WI38 (cell line): ENCODE data around the gene SS18.
"Not testable (repeated sequence)": the region's sequence is repeated elsewhere in the genome, so short reads cannot be mapped to it uniquely, and the experiment has no call there.

Experiments used
- H3K4me3 ChIP-seq: 2 replicates; pipeline ENCODE4 v1.5.1; 2011; ENCODE audit warnings: low read depth, mild to moderate bottlenecking, control low read depth, low read length
- CTCF ChIP-seq: IDR thresholded peaks from 2 replicates; pipeline ENCODE4 v1.5.1; 2012; ENCODE audit warnings: low read depth, mild to moderate bottlenecking, control low read depth, low read length

The SS18 gene

GRCh38 chr18:26090130-26091046, at the start of gene SS18:
SS18 (minus strand) TSS chr18:26090613; CDS start chr18:26090569, 44 bp downstream.
- H3K4me3 ChIP-seq, result peak within 1 kb of the TSS; percentile 95
- TF ChIP-seq CTCF, result no peak

- no peak for TF ChIP-seq CTCF
- H3K4me3 ChIP-seq, result no peak overlapping the region
Measured at GRCh38 chr18:26135548-26135947, 45.1 kb upstream of the SS18 start.

GRCh38 chr18:26134107-26134506, 43.7 kb upstream of the SS18 start:
- TF ChIP-seq CTCF, result no peak
- H3K4me3 ChIP-seq, result no peak overlapping the region

GRCh38 chr18:26133652-26134051, 43.2 kb upstream of the SS18 start, which contains the start of gene PSMA8:
PSMA8 (plus strand) TSS chr18:26133869; CDS start chr18:26133966, 97 bp downstream.
- no peak within 1 kb of the TSS for H3K4me3 ChIP-seq
- TF ChIP-seq CTCF, result no peak

- not testable (repeated sequence) for H3K4me3 ChIP-seq
Measured at GRCh38 chr18:26128192-26128591, 37.8 kb upstream of the SS18 start.

- H3K4me3 ChIP-seq, result no peak overlapping the region
- no peak for TF ChIP-seq CTCF
Measured at GRCh38 chr18:26127786-26128185, 37.4 kb upstream of the SS18 start.

- not testable (repeated sequence) for H3K4me3 ChIP-seq
Measured at GRCh38 chr18:26121994-26122393, 31.6 kb upstream of the SS18 start.

GRCh38 chr18:26121476-26121875, 31.1 kb upstream of the SS18 start:
- H3K4me3 ChIP-seq, result no peak overlapping the region
- no peak for TF ChIP-seq CTCF
